MM.1S (cell line): ENCODE data around the gene FBXW7.

Source experiments
- CTCF ChIP-seq: fragments of 300-600 bp; sonication (generic); IDR thresholded peaks from 2 replicates; pipeline ENCODE4 v1.5.1; 2016; ENCODE audit warnings: antibody characterized with exemption, low read length, mixed read lengths
- EZH2phosphoT487 ChIP-seq: fragments of 300-600 bp; sonication (generic); IDR thresholded peaks from 2 replicates; pipeline ENCODE4 v1.6.1; 2018; ENCODE audit warnings: antibody characterized with exemption, low read length

DNA sequence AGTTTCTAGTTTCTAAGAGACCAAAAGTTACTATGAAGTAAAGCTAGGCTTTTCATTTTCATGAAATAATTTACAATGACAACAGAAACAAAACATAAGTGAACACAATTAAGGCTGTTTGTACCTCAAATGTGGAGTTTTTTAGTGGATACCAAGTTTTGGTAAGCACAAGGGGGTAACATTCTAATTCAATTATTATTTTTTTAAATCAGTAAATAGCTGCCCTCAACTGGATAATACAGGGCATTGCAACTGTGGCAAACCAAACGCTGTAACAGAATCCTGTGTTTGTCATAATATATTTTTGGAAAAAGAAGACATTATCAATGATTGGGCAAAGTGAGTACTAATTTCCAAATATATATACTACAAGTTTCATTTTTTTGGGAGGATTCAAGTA lies 150.3 kb downstream of the FBXW7 start:
- TF ChIP-seq CTCF (peak; percentile 43), EZH2phosphoT487 (no peak)
